Sigmoid colon (tissue), 4 donors: ENCODE results near the gene MSRB2.

Experiments
- POLR2A ChIP-seq, 2 donors: fragments of 450-650 bp; IDR thresholded peaks; one replicate each; pipeline ENCODE4 v1.6.1; 2016; ENCODE audit warnings: antibody characterized with exemption in 2 of 2, mild to moderate bottlenecking in 2 of 2, moderate library complexity in 2 of 2
- POLR2AphosphoS5 ChIP-seq, 4 donors: sonication (generic); formaldehyde crosslinking; IDR thresholded peaks; one replicate each; pipeline ENCODE4 v1.6.1; 2017; ENCODE audit warnings: antibody characterized with exemption in 4 of 4

GRCh38 chr10:23136462-23136861 is 41.1 kb downstream of the MSRB2 start:
- no peak for TF ChIP-seq POLR2A (IDR thresholded peaks at IDR 0.05)
- TF ChIP-seq POLR2AphosphoS5 (IDR thresholded peaks at IDR 0.05): no peak
